AG09309 (cell line): ENCODE data around the gene EXOC3L4.

Source experiments
- DNase-seq: peaks from one replicate; pipeline ENCODE4 v3.0.0-alpha.2; 2010; ENCODE audit warnings: low read depth
- H3K4me3 ChIP-seq: 2 replicates; pipeline ENCODE4 v1.5.1; 2011; ENCODE audit warnings: mild to moderate bottlenecking, low read depth, low read length, moderate library complexity; ENCODE audit not compliant: control insufficient read depth
- CTCF ChIP-seq: IDR thresholded peaks from 2 replicates; pipeline ENCODE4 v1.5.1; 2011; ENCODE audit warnings: mild to moderate bottlenecking, low read depth, low read length, inconsistent platforms; ENCODE audit not compliant: insufficient read depth, control insufficient read depth; ENCODE audit errors: missing control alignments

EXOC3L4 gene

GRCh38 chr14:103133210-103134140 lies 39.0 kb downstream of the EXOC3L4 start:
- TF ChIP-seq CTCF = no peak
- no peak for DNase-seq
- no peak overlapping the region for H3K4me3 ChIP-seq

GRCh38 chr14:103134405-103134804 lies 39.9 kb downstream of the EXOC3L4 start:
- no peak for DNase-seq
- no peak overlapping the region for H3K4me3 ChIP-seq
- TF ChIP-seq CTCF = no peak

- TF ChIP-seq CTCF = no peak
- no peak for DNase-seq
- no peak overlapping the region for H3K4me3 ChIP-seq
Observed at GRCh38 chr14:103134919-103135318, 40.4 kb downstream of the EXOC3L4 start.

- H3K4me3 ChIP-seq = no peak overlapping the region
- DNase-seq = no peak
- no peak for TF ChIP-seq CTCF
Observed at GRCh38 chr14:103135333-103136260, 41.1 kb downstream of the EXOC3L4 start.

- DNase-seq = no peak
Observed at GRCh38 chr14:103136388-103137271, 42.1 kb downstream of the EXOC3L4 start.

More at GRCh38 chr14:103136388-103137271, 42.1 kb downstream of the EXOC3L4 start:
- TF ChIP-seq CTCF = no peak
- H3K4me3 ChIP-seq = no peak overlapping the region
